Activated T-helper 2 cell treated with anti-CD3 and anti-CD28 coated beads, Interferon-gamma antibody, Interleukin-2, Interleukin-4, amounts not matched to agents 10 μg/mL and 5 μg/mL and 100 μg/mL, durations not matched to agents 14 hours and 24 hours and 36 hours (primary cell): ENCODE measurements around the gene SH2D1B. TPM values are rescaled to one million over a fixed set of nuclear protein-coding genes. Genes with fewer than 3 reads are reported as not detected.

ENCODE experiments used
- DNase-seq: peaks from one replicate; pipeline ENCODE4 v3.0.0; 2021; ENCODE audit warnings: low spot score
- H3K27ac Mint-ChIP-seq: one replicate; pipeline ENCODE4 v1.8.0; 2021; ENCODE audit warnings: mixed read lengths
- H3K27me3 Mint-ChIP-seq: one replicate; pipeline ENCODE4 v1.8.0; 2021; ENCODE audit warnings: low read depth, mixed read lengths
- H3K36me3 Mint-ChIP-seq: one replicate; pipeline ENCODE4 v1.8.0; 2021; ENCODE audit warnings: low read depth, mixed read lengths
- H3K4me1 Mint-ChIP-seq: one replicate; pipeline ENCODE4 v1.8.0; 2021; ENCODE audit warnings: low read depth, mixed read lengths
- H3K4me3 Mint-ChIP-seq: one replicate; pipeline ENCODE4 v1.8.0; 2021; ENCODE audit warnings: low read depth, mild to moderate bottlenecking, moderate library complexity, mixed read lengths
- H3K9me3 Mint-ChIP-seq: one replicate; pipeline ENCODE4 v1.8.0; 2021; ENCODE audit warnings: mixed read lengths
- intact Hi-C: fragments of 100-400 bp; cut with micrococcal nuclease; formaldehyde crosslinking; loops from one replicate; pipeline ENCODE4 v1.15.1; 2023
- total RNA-seq: library from RNA; stranded (reverse); gene quantifications from 2 replicates; pipeline ENCODE4 v1.2.3, GENCODE V29; 2022

Gene SH2D1B
- total RNA-seq, 1 donor from 2014 or later, result 0.84 TPM

DNA sequence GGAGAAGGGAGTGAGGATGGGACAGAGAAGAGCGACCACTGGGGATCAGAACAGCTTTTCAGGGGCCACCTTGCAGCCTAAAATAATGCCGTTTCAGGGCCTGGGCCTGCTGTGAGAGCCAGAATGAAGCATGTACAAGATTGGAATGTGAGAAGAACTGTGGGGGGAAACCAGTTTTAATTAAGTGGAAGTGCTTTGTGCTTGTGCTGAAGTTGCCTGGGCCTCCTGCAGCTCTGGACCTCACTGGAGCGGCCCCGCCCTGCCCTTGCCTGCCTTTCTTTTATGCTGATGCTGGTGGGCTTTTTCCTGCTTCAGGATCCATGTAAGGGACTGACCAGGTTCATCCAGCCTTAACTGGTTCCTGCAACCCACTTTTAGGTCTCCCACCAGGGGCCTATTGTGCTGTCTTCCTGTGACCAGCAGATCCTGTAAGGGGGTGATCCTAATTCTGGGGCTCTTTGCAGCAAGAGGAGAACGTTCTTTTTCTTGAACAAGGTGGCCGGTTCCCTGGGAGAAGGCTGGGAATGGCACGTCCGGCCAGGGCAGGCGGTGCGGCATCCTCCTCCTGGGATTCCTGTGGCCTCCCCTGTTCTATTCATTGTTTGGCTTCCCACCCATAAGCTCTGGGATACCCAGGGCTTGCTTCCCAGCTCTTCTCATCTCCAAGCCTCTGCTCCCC lies 27.2 kb downstream of the SH2D1B start:
- DNase-seq, result no peak
- peaks cover 5% of the 10 kb centered on the region for H3K27me3 Mint-ChIP-seq
- H3K4me1 Mint-ChIP-seq, result peaks cover 5% of the 10 kb centered on the region
- no peak overlapping the region for H3K4me3 Mint-ChIP-seq
- intact Hi-C loops, result no loop called here
- H3K9me3 Mint-ChIP-seq, result no peaks in the 10 kb centered on the region
- no peaks in the 10 kb centered on the region for H3K36me3 Mint-ChIP-seq
- no peak overlapping the region for H3K27ac Mint-ChIP-seq

DNA sequence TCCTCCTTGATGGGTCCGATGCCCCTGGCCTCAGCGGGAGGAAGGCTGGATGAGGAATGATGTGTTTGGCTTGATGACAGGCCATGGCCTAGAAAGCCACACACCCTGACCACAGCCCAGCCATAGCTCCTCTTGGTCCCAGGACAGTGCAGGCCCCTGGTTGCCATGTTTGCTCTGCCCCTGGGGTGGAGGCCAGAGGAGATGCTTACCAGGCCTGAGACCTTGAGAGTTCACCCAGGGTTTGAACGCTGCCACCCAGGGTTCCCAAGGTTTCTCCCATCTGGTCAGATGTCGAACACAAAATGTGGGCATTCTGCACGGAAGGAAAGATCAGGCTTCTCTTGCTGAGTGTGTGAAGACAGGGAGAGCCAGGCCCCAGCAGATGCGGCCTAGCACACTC lies 27.8 kb downstream of the SH2D1B start:
- H3K36me3 Mint-ChIP-seq, result no peaks in the 10 kb centered on the region
- peaks cover 2% of the 10 kb centered on the region for H3K27me3 Mint-ChIP-seq
- no peaks in the 10 kb centered on the region for H3K9me3 Mint-ChIP-seq
- H3K27ac Mint-ChIP-seq, result no peak overlapping the region
- H3K4me1 Mint-ChIP-seq, result peaks cover under 1% of the 10 kb centered on the region
- no peak for DNase-seq
- intact Hi-C loops, result no loop called here
- H3K4me3 Mint-ChIP-seq, result no peak overlapping the region

DNA sequence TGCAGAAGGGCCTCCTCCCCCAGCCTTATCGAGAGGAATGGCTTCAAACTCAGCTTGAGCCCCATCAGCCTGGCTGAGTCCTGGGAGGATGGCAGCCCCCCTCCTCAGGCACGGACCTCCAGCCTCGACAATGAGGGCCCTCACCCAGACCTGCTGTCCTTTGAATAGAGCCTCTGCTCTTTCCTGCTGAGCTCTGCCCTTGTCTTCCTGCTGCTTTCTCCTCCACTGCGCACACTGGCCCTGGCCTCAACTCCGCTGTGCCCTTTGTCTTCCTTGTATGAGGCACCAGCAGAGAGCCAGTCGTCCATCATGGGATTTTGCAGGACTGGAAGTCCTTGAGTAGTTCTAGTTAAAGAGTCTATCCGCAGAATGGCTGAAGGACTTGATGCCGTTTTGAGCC lies 28.4 kb downstream of the SH2D1B start:
- intact Hi-C loops, result no loop called here
- Mint-ChIP-seq H3K27me3 (peaks cover 2% of the 10 kb centered on the region), H3K36me3 (no peaks in the 10 kb centered on the region), H3K4me1 (no peaks in the 10 kb centered on the region), H3K9me3 (no peaks in the 10 kb centered on the region), H3K27ac (no peak overlapping the region), H3K4me3 (no peak overlapping the region)
- DNase-seq, result no peak

DNA sequence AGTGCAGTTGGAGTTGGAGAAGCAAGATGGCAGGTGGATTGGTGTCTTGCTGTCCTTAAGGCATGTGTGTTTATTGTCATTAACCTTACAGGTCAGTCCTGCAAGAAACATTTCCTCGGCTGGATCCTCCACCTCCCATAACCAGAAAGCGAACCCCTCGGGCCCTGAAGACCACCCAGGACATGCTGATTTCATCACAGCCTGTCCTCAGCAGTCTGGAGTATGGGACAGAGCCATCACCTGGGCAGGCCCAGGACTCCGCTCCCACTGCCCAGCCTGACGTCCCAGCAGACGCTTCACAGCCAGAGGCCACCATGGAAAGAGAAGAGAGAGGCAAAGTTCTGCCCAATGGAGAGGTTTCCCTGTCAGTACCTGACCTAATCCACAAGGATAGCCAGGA lies 28.8 kb downstream of the SH2D1B start:
- Mint-ChIP-seq H3K4me3 (no peak overlapping the region), H3K36me3 (no peaks in the 10 kb centered on the region)

DNA sequence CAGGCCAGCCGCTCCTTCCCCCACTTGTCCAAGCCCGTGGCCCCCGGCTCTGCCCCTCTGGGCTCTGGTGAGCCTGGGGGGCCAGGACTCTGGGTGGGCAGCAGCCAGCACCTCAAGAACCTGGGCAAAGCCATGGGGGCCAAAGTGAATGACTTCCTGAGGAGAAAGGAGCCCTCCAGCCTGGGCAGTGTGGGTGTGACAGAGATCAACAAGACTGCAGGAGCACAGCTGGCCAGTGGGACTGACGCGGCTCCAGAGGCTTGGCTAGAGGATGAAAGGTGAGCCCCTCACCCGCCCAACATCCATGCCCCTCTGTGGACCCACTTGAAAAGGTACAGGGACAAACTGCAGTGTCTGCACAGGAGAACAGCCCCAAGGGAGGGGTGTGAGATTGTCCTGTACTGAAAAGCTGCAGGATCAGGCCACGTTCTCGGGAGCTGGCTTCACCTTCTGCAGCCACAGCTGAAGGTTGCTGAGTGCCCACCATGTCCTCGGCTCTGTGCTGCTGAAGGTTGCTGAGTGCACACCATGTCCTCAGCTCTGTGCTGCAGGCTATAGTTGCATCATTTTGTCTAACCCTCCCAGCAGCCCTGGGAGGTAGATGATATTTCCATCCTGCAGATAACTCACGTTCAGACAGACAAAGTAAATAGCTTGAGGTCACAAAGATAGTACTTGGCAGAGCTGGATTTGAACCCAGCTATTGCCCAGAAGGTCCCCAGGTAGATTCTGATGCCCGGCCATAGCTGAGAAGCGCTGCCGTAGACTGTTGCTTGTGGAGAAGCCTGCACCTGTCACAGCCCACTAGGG lies 29.8 kb downstream of the SH2D1B start:
- no peaks in the 10 kb centered on the region for H3K36me3 Mint-ChIP-seq
- intact Hi-C loops, result no loop called here
- H3K4me1 Mint-ChIP-seq, result no peaks in the 10 kb centered on the region
- peaks cover 2% of the 10 kb centered on the region for H3K27me3 Mint-ChIP-seq
- no peak overlapping the region for H3K27ac Mint-ChIP-seq
- no peaks in the 10 kb centered on the region for H3K9me3 Mint-ChIP-seq
- no peak for DNase-seq
- no peak overlapping the region for H3K4me3 Mint-ChIP-seq

More for the DNA sequence above, 28.8 kb downstream of the SH2D1B start:
- Mint-ChIP-seq H3K27me3 (peaks cover 2% of the 10 kb centered on the region), H3K4me1 (no peaks in the 10 kb centered on the region), H3K27ac (no peak overlapping the region), H3K9me3 (no peaks in the 10 kb centered on the region)
- no peak for DNase-seq
- intact Hi-C loops, result no loop called here

DNA sequence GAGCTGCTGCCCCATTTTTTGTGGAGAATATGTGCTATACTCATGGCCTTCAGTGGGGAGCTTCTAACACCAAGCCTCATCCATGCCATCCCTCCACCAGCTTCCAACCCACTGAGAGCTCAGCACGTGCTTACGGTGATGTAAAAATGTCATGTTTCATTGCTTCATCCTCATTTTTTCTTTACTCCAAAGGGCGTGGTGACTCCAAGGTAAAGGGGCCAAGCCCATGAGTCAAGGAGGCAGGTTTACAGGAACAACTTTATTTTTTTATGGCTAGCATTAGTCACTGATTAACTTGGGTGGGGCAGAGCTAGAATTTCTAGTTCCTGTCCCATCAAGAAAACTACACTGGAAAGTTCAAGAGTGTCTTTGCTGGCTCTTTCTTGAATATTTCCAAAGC lies 30.6 kb downstream of the SH2D1B start, which contains the start of gene C1orf226:
Gene C1orf226 (plus strand): TSS at position 346 of the 400 bp plus-strand sequence. CDS start 174 bp downstream, outside the sequence.
- intact Hi-C loops, result no loop called here
- Mint-ChIP-seq H3K9me3 (no peaks in the 10 kb centered on the region), H3K27me3 (peaks cover 2% of the 10 kb centered on the region), H3K4me3 (no peak within 1 kb of the TSS), H3K36me3 (no peaks in the 10 kb centered on the region), H3K4me1 (no peaks in the 10 kb centered on the region), H3K27ac (no peak within 1 kb of the TSS)
- no peak for DNase-seq

DNA sequence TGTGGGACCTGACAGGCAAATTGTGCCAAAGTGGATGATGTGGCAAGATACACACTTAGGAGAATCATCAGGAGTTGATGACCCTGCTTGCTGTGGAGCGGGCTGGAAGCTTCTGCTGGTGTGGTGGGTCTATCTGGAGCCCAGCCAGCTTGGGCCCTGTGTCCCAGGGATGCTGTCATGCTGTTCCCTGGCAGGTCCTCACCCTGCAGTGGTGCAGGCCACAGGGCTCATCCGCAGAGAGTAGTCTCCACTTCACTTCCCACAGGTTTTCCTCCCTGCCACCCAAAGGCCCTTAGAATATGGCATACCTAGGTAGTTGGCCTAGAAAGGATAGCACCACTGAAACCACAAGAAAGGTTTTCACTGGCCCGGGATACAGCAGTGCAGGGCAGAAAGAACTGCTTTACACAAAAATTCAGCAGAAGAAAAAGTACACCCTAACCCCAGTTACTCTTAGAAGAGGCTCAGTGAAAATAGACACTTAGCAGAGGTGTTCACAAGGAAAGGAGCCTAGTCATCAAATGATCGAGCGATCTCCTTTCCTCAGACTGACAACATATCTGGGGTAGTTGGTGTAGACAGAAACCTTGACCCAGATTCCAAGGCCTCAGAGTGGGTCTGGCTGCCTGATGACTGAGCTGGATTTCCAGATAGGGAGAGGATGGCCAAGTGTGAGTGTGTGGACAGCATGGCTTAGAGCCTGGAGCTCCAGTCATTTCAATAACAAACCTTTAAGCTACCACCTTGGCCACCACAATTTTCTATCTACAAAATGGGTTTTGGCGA lies 31.7 kb downstream of the SH2D1B start:
- Mint-ChIP-seq H3K27ac (no peak overlapping the region), H3K27me3 (peaks cover 2% of the 10 kb centered on the region), H3K9me3 (no peaks in the 10 kb centered on the region), H3K4me3 (no peak overlapping the region), H3K4me1 (no peaks in the 10 kb centered on the region), H3K36me3 (no peaks in the 10 kb centered on the region)
- intact Hi-C loops, result no loop called here
- no peak for DNase-seq

DNA sequence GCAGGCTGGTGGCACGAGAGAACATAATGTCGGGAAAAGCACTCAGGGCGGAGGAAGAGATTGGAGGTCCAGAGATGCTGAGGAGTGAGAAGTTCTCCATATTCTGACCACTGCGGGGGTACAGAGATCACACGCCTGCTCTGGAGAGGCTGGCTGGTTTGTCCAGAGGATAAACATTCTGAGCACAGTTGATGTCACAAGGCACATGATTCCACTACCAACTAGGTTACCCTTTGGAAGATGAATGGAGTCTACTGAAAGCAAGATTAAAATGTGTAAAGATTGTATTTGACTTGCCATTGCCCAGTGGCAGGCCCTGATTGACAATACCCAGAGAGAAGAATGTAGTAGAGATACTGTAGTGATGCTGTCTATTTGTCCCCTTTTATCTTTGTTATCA lies 35.2 kb downstream of the SH2D1B start, which contains the start of gene SPATA46:
Gene SPATA46 (minus strand): TSS at position 164 of the 400 bp plus-strand sequence. CDS start 64 bp downstream, at position 100.
- Mint-ChIP-seq H3K9me3 (no peaks in the 10 kb centered on the region), H3K4me1 (no peaks in the 10 kb centered on the region), H3K36me3 (no peaks in the 10 kb centered on the region), H3K27ac (no peak within 1 kb of the TSS), H3K4me3 (no peak within 1 kb of the TSS), H3K27me3 (peaks cover 2% of the 10 kb centered on the region)
- DNase-seq, result no peak
- intact Hi-C loops, result no loop called here

DNA sequence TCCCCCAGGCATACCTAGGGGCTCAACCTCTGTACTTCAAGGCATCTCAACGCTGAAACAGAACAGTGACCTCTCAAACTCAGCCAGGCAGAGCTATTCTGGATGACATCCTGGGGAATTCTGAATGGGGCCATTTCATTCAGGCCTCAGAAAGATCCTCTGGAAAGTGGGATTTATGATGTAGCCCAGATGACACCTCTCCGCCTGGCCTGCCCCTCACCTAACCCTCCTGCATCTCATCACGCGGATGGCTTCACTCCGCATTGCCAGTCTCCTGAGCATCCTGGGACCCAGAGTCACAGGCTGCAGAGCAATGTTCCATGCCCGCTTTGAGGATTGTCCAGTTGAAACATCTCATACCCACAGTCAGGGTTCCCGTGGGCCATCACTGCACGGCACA lies 36.5 kb downstream of the SH2D1B start:
- no peak for DNase-seq
- H3K4me3 Mint-ChIP-seq, result no peak overlapping the region
- H3K36me3 Mint-ChIP-seq, result no peaks in the 10 kb centered on the region
- no peaks in the 10 kb centered on the region for H3K9me3 Mint-ChIP-seq
- no peak overlapping the region for H3K27ac Mint-ChIP-seq
- peaks cover 2% of the 10 kb centered on the region for H3K27me3 Mint-ChIP-seq
- intact Hi-C loops, result no loop called here
- no peaks in the 10 kb centered on the region for H3K4me1 Mint-ChIP-seq

DNA sequence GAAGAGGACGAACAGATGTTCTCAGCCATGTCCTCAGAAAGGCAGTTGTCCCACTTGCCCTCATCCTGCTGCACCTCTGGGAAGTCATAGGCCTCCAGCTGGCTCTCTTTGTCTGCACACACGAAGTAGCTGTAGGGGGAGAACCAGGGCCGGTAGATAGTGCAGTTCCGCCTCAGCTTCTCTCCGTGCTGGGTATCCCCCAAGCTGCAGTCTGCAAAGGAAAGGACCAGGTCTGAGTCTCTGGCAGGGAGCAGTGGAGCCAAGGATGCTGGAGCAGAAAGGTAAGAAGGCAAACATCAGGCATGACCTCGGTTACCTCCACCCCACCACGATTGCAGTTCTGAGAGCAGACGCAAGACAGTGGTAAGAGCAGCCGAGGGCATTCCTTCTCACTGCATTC lies 37.5 kb downstream of the SH2D1B start:
- H3K9me3 Mint-ChIP-seq, result no peaks in the 10 kb centered on the region
- no peaks in the 10 kb centered on the region for H3K36me3 Mint-ChIP-seq
- no peak overlapping the region for H3K4me3 Mint-ChIP-seq
- no peaks in the 10 kb centered on the region for H3K4me1 Mint-ChIP-seq
- intact Hi-C loops, result no loop called here
- no peak overlapping the region for H3K27ac Mint-ChIP-seq
- no peaks in the 10 kb centered on the region for H3K27me3 Mint-ChIP-seq
- no peak for DNase-seq

DNA sequence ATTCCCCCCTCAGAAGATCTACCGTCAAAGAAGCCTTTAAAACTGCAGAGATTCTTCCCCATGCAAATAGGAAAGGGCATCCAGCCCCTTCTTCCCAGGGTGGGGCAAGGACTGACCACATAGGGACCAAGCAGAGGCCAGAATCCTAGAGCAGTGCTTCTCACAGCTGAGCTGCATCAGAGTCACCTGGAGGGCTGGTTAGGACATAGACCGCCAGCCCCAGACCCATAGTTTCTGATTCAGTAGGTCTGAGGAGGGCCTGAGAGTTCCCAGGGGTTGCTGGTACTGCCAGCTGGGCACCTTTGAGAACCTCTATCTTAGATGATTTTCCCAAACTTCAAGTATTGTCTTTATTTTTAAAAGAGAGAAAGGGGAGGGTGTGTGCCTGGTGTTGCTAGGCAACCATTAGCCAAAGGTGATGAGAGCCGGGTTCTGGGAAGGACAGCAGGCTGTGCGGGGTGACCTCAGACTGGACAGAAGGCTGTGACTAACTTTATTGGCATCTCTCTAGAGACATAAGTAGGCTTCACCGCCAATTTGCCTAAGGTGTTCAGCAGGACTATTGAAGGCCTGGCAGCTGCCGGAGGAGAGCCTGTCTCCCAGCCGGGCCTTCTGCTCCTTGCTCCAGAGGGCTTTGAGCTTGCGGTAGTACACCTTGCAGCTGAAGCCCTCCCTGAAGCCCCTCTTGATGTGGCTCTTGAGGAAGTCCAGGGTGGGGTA lies 38.2 kb downstream of the SH2D1B start:
- H3K9me3 Mint-ChIP-seq, result no peaks in the 10 kb centered on the region
- H3K4me1 Mint-ChIP-seq, result no peaks in the 10 kb centered on the region
- H3K36me3 Mint-ChIP-seq, result no peaks in the 10 kb centered on the region
- DNase-seq, result no peak
- no peak overlapping the region for H3K4me3 Mint-ChIP-seq
- no peaks in the 10 kb centered on the region for H3K27me3 Mint-ChIP-seq
- no peak overlapping the region for H3K27ac Mint-ChIP-seq
- intact Hi-C loops, result no loop called here

DNA sequence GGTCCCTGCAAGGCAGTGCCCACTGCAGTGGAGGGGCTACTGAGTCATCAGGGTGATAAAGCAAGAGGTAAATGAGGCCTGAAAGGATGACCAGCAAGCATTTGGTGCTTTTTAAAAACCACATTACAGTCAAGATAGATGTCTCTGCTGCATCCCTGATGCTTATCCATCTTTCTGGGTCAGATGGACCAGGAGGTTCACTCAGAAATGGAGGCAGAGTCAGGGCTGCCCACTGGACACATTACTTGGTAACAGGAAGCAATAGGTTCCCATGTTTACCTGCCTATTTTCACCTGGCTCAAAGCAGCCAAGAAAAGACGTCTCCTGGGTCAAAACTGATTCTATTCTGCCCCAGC lies 38.9 kb downstream of the SH2D1B start:
- H3K27me3 Mint-ChIP-seq, result no peaks in the 10 kb centered on the region
- intact Hi-C loops, result no loop called here
- no peak overlapping the region for H3K27ac Mint-ChIP-seq
- H3K4me1 Mint-ChIP-seq, result no peaks in the 10 kb centered on the region
- no peaks in the 10 kb centered on the region for H3K9me3 Mint-ChIP-seq
- no peak overlapping the region for H3K4me3 Mint-ChIP-seq
- DNase-seq, result no peak
- H3K36me3 Mint-ChIP-seq, result no peaks in the 10 kb centered on the region
